Erythroblast (primary cell): ENCODE results near the gene CACNA1S.

Experiments used
- GATA1 ChIP-seq: IDR thresholded peaks from 2 replicates; pipeline ENCODE4 v1.6.1; 2011; ENCODE audit warnings: low read depth, mild to moderate bottlenecking, control low read depth, low read length, moderate library complexity
- POLR2A ChIP-seq: IDR thresholded peaks from 2 replicates; pipeline ENCODE4 v1.6.1; 2011; ENCODE audit warnings: mild to moderate bottlenecking, low read length

GRCh38 chr1:201022493-201022819 is 89.8 kb downstream of the CACNA1S start:
- TF ChIP-seq POLR2A (peak; percentile 31), GATA1 (no peak)
